Neural crest cell (in vitro differentiated cells): ENCODE data around the gene IGDCC3. TPM values are rescaled to one million over a fixed set of nuclear protein-coding genes. Genes with fewer than 3 reads are reported as not detected.

Source experiments
- DNase-seq: peaks from one replicate; pipeline ENCODE4 v3.0.0; 2021; ENCODE audit warnings: low read depth, mixed read lengths, low spot score
- H3K27ac Mint-ChIP-seq: one replicate; pipeline ENCODE4 v1.8.0; 2021; ENCODE audit warnings: mild to moderate bottlenecking, mixed read lengths; ENCODE audit not compliant: unreplicated experiment
- H3K27me3 Mint-ChIP-seq: 2 replicates; pipeline ENCODE4 v1.8.0; 2021; ENCODE audit warnings: low read depth, mild to moderate bottlenecking, mixed read lengths
- H3K36me3 Mint-ChIP-seq: 2 replicates; pipeline ENCODE4 v1.8.0; 2021; ENCODE audit warnings: low read depth, mild to moderate bottlenecking, mixed read lengths
- H3K4me1 Mint-ChIP-seq: 2 replicates; pipeline ENCODE4 v1.8.0; 2021; ENCODE audit warnings: mixed read lengths
- H3K4me3 Mint-ChIP-seq: one replicate; pipeline ENCODE4 v1.8.0; 2021; ENCODE audit warnings: mild to moderate bottlenecking, mixed read lengths
- H3K9me3 Mint-ChIP-seq: 2 replicates; pipeline ENCODE4 v1.8.0; 2021; ENCODE audit warnings: mixed read lengths
- total RNA-seq: library from RNA; stranded (reverse); gene quantifications from 2 replicates; pipeline ENCODE4 v1.2.1, GENCODE V29; 2021
- TF ChIP-seq, protein P1 (sequence below): fragments of 200-600 bp; sonication (generic); conservative IDR thresholded peaks from 2 replicates; pipeline ENCODE4 v1.5.0; 2021; ENCODE audit warnings: antibody characterized with exemption, mild to moderate bottlenecking

The IGDCC3 gene
- total RNA-seq, 1 donor from 2014 or later = 300 TPM

DNA sequence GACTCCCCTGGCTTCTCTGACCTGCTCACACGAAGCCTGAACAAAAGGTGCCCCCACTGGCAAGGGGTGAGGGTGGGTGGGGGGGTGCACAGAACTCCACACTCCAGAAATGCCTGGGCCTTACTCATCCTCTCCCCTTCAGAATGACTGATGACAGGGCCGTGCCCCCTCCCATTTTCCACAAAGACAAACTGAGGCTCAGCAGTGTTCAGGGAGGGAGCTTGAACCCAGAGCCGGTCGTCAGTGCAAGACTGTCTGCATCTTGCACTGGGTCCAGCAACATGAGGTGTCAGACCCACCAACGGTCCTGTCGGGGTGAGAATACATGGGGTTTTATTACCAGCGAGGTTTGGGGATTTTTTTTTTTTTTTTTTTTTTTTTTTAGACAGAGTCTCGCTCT is 15.3 kb downstream of the IGDCC3 start:
- peaks cover 68% of the 10 kb centered on the region for H3K4me1 Mint-ChIP-seq
- H3K36me3 Mint-ChIP-seq = peaks cover 12% of the 10 kb centered on the region
- no peak overlapping the region for H3K4me3 Mint-ChIP-seq
- H3K9me3 Mint-ChIP-seq = no peaks in the 10 kb centered on the region
- H3K27ac Mint-ChIP-seq = no peak overlapping the region
- TF ChIP-seq, protein P1, sequence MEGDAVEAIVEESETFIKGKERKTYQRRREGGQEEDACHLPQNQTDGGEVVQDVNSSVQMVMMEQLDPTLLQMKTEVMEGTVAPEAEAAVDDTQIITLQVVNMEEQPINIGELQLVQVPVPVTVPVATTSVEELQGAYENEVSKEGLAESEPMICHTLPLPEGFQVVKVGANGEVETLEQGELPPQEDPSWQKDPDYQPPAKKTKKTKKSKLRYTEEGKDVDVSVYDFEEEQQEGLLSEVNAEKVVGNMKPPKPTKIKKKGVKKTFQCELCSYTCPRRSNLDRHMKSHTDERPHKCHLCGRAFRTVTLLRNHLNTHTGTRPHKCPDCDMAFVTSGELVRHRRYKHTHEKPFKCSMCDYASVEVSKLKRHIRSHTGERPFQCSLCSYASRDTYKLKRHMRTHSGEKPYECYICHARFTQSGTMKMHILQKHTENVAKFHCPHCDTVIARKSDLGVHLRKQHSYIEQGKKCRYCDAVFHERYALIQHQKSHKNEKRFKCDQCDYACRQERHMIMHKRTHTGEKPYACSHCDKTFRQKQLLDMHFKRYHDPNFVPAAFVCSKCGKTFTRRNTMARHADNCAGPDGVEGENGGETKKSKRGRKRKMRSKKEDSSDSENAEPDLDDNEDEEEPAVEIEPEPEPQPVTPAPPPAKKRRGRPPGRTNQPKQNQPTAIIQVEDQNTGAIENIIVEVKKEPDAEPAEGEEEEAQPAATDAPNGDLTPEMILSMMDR = no peak
- DNase-seq = no peak
- no peaks in the 10 kb centered on the region for H3K27me3 Mint-ChIP-seq

DNA sequence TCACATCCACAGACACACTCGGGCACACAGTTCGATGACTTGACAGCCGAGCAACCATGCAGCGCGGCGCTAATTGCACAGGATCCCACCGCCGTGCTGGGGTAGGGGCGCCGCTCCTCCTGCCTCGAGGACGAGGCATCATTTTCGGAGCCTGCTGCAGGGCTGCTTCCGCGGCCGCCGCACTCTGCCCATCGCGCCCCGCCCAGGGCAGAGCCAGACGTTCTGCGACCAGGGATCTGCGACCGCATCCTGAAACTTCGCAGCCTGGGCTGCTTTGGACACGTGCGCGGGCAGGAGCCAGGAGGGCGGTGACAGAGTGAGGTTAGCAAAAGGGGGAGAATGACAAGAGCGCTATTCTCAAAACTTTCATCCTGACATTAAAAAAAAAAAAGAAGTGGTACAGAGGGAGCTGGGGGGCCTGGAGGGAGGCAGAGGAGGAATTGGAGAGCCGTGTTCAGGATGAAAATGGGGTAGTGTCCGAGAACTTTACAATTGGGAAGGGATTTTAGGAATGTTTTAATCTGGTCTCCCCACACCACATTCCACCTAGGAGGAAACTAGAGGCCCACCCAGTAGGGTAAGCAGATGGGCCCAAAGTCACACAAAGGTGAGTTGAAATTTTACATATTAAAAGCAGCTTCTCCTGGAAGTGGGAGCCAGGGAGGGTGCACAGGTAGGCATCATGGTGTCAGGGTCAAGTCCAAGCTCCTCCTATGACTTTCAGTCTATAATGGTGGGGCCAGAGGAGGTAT is 15.9 kb downstream of the IGDCC3 start:
- H3K36me3 Mint-ChIP-seq = peaks cover 12% of the 10 kb centered on the region
- no peaks in the 10 kb centered on the region for H3K9me3 Mint-ChIP-seq
- TF ChIP-seq, protein P1 = no peak
- H3K4me3 Mint-ChIP-seq = peak overlapping the region; percentile 48
- H3K27me3 Mint-ChIP-seq = no peaks in the 10 kb centered on the region
- H3K4me1 Mint-ChIP-seq = peaks cover 71% of the 10 kb centered on the region
- H3K27ac Mint-ChIP-seq = no peak overlapping the region
- no peak for DNase-seq

DNA sequence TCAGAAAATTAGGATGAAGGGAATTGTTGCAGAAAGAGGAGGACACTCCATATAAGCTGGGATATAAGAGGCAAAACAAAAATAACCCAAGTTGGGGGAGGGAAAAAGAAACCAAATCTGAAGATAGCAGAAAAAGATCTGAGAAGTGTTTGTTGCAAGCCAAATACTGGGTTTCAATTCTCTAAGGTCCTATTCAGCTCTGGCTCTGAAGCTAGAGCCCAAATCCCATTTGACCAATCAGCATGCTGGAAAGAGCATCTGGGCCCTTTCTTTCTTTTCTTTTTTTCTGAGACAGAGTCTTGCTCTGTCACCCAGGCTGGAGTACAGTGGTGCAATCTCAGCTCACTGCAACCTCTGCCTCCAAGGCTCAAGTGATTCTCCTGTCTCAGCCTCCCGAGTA is 17.3 kb downstream of the IGDCC3 start:
- Mint-ChIP-seq H3K9me3 (no peaks in the 10 kb centered on the region), H3K27me3 (no peaks in the 10 kb centered on the region), H3K27ac (no peak overlapping the region), H3K4me3 (no peak overlapping the region), H3K4me1 (peaks cover 70% of the 10 kb centered on the region), H3K36me3 (peaks cover 12% of the 10 kb centered on the region)
- DNase-seq = no peak
- TF ChIP-seq, protein P1 = no peak

DNA sequence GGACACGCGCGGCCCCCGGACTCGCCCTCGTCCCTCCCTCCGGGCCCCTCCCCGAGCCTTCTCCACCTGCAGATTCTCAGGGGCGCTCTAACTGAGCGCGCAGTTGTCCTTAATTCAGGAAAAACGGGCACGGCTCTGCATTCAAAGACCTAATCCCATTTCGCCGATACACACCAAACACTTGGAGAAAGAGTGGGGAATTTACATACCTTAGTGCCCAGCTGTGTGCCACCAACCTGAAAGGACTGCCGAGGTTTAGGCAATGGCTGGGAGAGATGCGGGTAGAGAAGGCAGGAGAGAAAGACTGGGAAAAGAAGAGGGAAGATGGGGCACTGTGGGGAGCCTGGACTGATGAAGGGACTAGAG is 21.8 kb downstream of the IGDCC3 start:
- H3K4me3 Mint-ChIP-seq = peak overlapping the region; percentile 67
- H3K4me1 Mint-ChIP-seq = peaks cover 52% of the 10 kb centered on the region
- DNase-seq = no peak
- TF ChIP-seq, protein P1 = no peak
- H3K9me3 Mint-ChIP-seq = no peaks in the 10 kb centered on the region
- no peaks in the 10 kb centered on the region for H3K27me3 Mint-ChIP-seq
- peak overlapping the region; percentile 95 for H3K27ac Mint-ChIP-seq
- H3K36me3 Mint-ChIP-seq = peaks cover 25% of the 10 kb centered on the region

DNA sequence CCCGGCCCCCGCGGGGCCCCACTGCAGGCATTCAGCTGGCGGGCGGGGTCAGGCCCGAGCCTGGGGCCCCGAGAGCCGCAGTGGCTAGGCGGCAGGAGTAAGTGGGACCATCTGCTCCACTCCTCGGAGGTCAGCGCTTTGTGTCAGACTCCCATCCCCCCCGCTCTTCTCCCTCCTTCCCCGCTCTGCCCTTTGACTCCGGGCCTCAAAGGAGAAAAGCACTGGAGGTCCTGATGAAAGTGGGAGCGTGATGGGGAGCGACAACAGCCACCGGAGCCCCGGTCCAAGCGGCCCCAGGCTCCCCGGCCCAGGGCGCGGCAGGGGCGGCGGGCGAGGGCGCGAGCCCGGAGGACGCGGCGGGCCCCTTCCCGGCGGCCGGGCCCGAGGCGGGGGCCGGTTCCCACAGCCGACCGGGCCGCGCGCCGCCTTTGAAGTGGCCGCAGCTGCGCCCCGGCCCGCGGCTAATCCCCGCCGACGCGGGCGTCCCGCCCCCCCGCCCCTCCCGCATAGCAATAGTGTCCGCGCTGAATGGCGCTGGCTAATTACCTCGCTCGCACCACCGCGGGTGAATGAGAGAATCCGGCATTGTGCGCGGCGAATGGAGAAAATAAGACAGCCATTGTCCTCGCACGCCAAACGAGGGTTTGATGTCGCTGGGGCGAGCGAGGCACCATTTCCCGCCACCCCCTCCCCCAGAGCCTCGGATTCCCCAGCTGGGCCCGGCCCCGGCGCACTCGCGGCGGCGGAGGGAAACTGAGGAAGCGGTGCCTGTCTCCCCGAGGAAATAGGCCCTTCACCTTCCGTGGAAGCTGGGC is 22.4 kb downstream of the IGDCC3 start:
- Mint-ChIP-seq H3K9me3 (no peaks in the 10 kb centered on the region), H3K4me3 (peak overlapping the region; percentile 67), H3K27ac (peak overlapping the region; percentile 85), H3K4me1 (peaks cover 50% of the 10 kb centered on the region), H3K36me3 (peaks cover 30% of the 10 kb centered on the region), H3K27me3 (no peaks in the 10 kb centered on the region)
- TF ChIP-seq, protein P1 = no peak
- peak; percentile 77 for DNase-seq
